HG03064 (cell line): Measurements from ENCODE around the gene SDR42E2.

Source experiments
- ATAC-seq: cut with Tn5 transposase; IDR thresholded peaks from one replicate; pipeline ENCODE4 v1.9.1; 2021; ENCODE audit warnings: low read depth; ENCODE audit not compliant: unreplicated experiment

Gene SDR42E2

GRCh38 chr16:22239131-22239805 lies 77.0 kb downstream of the SDR42E2 start:
- no peak for ATAC-seq

GRCh38 chr16:22240023-22240710 lies 77.9 kb downstream of the SDR42E2 start:
- no peak for ATAC-seq
